ENCODE measurements around the gene MAB21L3.

DNA sequence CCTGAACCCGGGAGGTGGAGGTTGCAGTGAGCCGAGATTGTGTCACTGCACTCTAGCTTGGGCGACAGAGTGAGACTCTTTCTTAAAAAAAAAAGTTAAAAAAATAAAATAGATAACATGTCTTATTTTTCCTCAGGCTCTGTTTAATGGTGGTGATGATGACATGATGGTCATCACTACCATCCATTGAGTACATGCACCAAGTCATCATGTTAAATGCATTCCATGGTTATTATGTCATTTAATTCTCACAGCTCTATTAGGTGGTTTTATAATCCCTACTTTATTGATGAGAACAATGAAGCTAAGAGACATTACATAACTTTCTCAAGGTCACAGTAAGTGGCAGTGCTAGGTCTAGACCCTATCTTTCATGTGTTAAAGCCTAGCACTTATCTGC, 34.4 kb upstream of the MAB21L3 start:
- TF ChIP-seq CTCF (IDR thresholded peaks at IDR 0.05) (no peak), POLR2A (IDR thresholded peaks at IDR 0.05) (no peak)

Measured in adrenal gland (tissue), 5 donors.